Measurements from ENCODE around the gene MYO1E. TPM values are rescaled to one million over a fixed set of nuclear protein-coding genes. Genes with fewer than 3 reads are reported as not detected.

MYO1E gene
- total RNA-seq, 4 donors from 2014 or later = 131 to 388 (median 345) TPM

- intact Hi-C loops (cut with DNase I; ENCODE audit: low total_unique reads) (no loop called here), in situ Hi-C loops (cut with MboI; ENCODE audit: low pct_ligation_motif_present in 1 of 4, low pct_unique_long_range_greater_than_20kb in 1 of 4, low sequenced_read_pairs in 3 of 4) (no loop called here)
- Histone ChIP-seq H3K27me3 (no peaks in the 10 kb centered on the region), H3K9me3 (no peaks in the 10 kb centered on the region), H3K27ac (peak overlapping the region; percentile 78 to 86 (median 82)), H3K4me1 (peaks cover 6 to 85% (median 55%) of the 10 kb centered on the region in 4 donors), H3K36me3 (no peaks in the 10 kb centered on the region), H3K4me3 (no peak overlapping the region)
- WGBS, 2 donors (ENCODE audit: low coverage in 1 of 2) = 62 to 64% methylated on average over 6 to 15 of the region's 15 CpGs
- TF ChIP-seq EP300 (IDR thresholded peaks at IDR 0.05; ENCODE audit: low read depth) (peak; percentile 31), CTCF (IDR thresholded peaks at IDR 0.05) (no peak), POLR2A (IDR thresholded peaks at IDR 0.05) (peak; percentile 68), POLR2AphosphoS5 (IDR thresholded peaks at IDR 0.05) (peak; percentile 58 to 82 (median 73))
- DNase-seq = peak; percentile 86
Observed at GRCh38 chr15:59276225-59277178, 96.2 kb downstream of the MYO1E start.

GRCh38 chr15:59274126-59274970, 98.3 kb downstream of the MYO1E start:
- intact Hi-C loops (cut with DNase I; ENCODE audit: low total_unique reads) = no loop called here
- in situ Hi-C loops (cut with MboI; ENCODE audit: low pct_ligation_motif_present in 1 of 4, low pct_unique_long_range_greater_than_20kb in 1 of 4, low sequenced_read_pairs in 3 of 4) = no loop called here
- Histone ChIP-seq H3K9me3 (no peaks in the 10 kb centered on the region), H3K4me3 (no peak overlapping the region), H3K27me3 (no peaks in the 10 kb centered on the region), H3K4me1 (peaks cover 6 to 72% (median 54%) of the 10 kb centered on the region in 4 donors), H3K27ac (peak overlapping the region; percentile 78 to 86 (median 82)), H3K36me3 (no peaks in the 10 kb centered on the region)
- WGBS, 2 donors (ENCODE audit: low coverage in 1 of 2) = 85 to 96% methylated on average over 3 to 6 of the region's 6 CpGs
- TF ChIP-seq CTCF (IDR thresholded peaks at IDR 0.05) = no peak
- no peak for DNase-seq

- in situ Hi-C loops (cut with MboI; ENCODE audit: low pct_ligation_motif_present in 1 of 4, low pct_unique_long_range_greater_than_20kb in 1 of 4, low sequenced_read_pairs in 3 of 4) = no loop called here
- intact Hi-C loops (cut with DNase I; ENCODE audit: low total_unique reads) = no loop called here
- 80 to 86% methylated on average over 1 to 4 of the region's 4 CpGs for WGBS, 2 donors (ENCODE audit: low coverage in 1 of 2)
- DNase-seq = no peak
- TF ChIP-seq CTCF (IDR thresholded peaks at IDR 0.05) (no peak), EP300 (IDR thresholded peaks at IDR 0.05; ENCODE audit: low read depth) (peak; percentile 13), POLR2A (IDR thresholded peaks at IDR 0.05) (no peak), POLR2AphosphoS5 (IDR thresholded peaks at IDR 0.05) (peak in 2 of 3 donors; percentile 24 to 62)
- H3K27me3 ChIP-seq = no peaks in the 10 kb centered on the region
- H3K36me3 ChIP-seq = no peaks in the 10 kb centered on the region
- H3K27ac ChIP-seq = peak overlapping the region; percentile 78 to 86 (median 82)
- no peak overlapping the region for H3K4me3 ChIP-seq
- H3K9me3 ChIP-seq = no peaks in the 10 kb centered on the region
- peaks cover 6 to 61% (median 50%) of the 10 kb centered on the region in 4 donors for H3K4me1 ChIP-seq
Observed at GRCh38 chr15:59273234-59273633, 99.4 kb downstream of the MYO1E start.

DNA sequence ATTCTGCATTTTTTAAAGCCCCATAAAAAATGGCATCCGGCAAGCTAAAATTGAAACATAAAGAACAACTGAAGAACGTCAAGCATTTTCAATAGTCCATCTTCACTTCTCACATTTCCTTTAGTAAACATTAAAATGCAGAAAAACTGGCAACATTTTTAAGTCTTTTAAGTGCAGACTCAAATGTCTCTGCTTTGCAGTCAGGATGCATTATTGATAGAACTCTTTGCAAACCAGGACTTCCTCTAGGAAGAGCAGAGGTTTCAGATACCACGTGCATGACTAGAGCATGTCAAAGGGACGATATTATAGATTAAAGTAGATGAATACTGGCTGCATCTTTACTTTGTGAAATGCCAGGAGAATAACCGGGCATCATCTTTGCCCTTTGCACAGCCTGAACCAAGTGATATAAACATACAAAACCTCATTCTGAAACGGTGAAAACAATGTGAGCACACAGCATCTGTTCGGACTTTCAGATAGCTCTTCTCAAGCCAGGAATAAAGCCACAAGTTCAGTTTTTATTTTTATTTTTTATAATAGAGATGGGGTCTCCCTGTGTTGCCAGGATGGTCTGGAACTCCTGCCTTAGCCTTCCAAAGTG, 101.0 kb downstream of the MYO1E start:
- TF ChIP-seq POLR2AphosphoS5 (IDR thresholded peaks at IDR 0.05) = no peak
- Histone ChIP-seq H3K9me3 (no peaks in the 10 kb centered on the region), H3K36me3 (no peaks in the 10 kb centered on the region), H3K27ac (peak overlapping the region; percentile 20 to 81 (median 66)), H3K4me1 (peaks cover 6 to 47% (median 36%) of the 10 kb centered on the region in 4 donors), H3K27me3 (no peaks in the 10 kb centered on the region), H3K4me3 (no peak overlapping the region)
- WGBS, 2 donors (ENCODE audit: low coverage in 1 of 2) = 36 to 54% methylated on average over 6 to 7 of the region's 7 CpGs
- DNase-seq = no peak
- in situ Hi-C loops (cut with MboI; ENCODE audit: low pct_ligation_motif_present in 1 of 4, low pct_unique_long_range_greater_than_20kb in 1 of 4, low sequenced_read_pairs in 3 of 4) (no loop called here), intact Hi-C loops (cut with DNase I; ENCODE audit: low total_unique reads) (no loop called here)

Data from transverse colon (tissue), 4 donors.